AG09309 (cell line): ENCODE data around the gene ATP23.
A peak's percentile ranks its signal among the peaks of the same experiment; 100 is the strongest.

Experiments
- DNase-seq: peaks from one replicate; pipeline ENCODE4 v3.0.0-alpha.2; 2010; ENCODE audit warnings: low read depth
- H3K4me3 ChIP-seq: 2 replicates; pipeline ENCODE4 v1.5.1; 2011; ENCODE audit warnings: mild to moderate bottlenecking, low read depth, low read length, moderate library complexity; ENCODE audit not compliant: control insufficient read depth
- CTCF ChIP-seq: IDR thresholded peaks from 2 replicates; pipeline ENCODE4 v1.5.1; 2011; ENCODE audit warnings: mild to moderate bottlenecking, low read depth, low read length, inconsistent platforms; ENCODE audit not compliant: insufficient read depth, control insufficient read depth; ENCODE audit errors: missing control alignments

The ATP23 gene

GRCh38 chr12:57935331-57935730, 6.0 kb upstream of the ATP23 start:
- no peak for TF ChIP-seq CTCF
- DNase-seq = no peak
- H3K4me3 ChIP-seq = peak overlapping the region; percentile 61

- H3K4me3 ChIP-seq = peak overlapping the region; percentile 61
- peak; percentile 62 for DNase-seq
- no peak for TF ChIP-seq CTCF
Measured at GRCh38 chr12:57935839-57936512, 5.4 kb upstream of the ATP23 start.

GRCh38 chr12:57936513-57936883, 4.9 kb upstream of the ATP23 start:
- no peak for TF ChIP-seq CTCF
- peak overlapping the region; percentile 61 for H3K4me3 ChIP-seq

GRCh38 chr12:57939291-57939690, 2.1 kb upstream of the ATP23 start:
- H3K4me3 ChIP-seq = no peak overlapping the region
- DNase-seq = no peak
- TF ChIP-seq CTCF = no peak

More at GRCh38 chr12:57936513-57936883, 4.9 kb upstream of the ATP23 start:
- no peak for DNase-seq

GRCh38 chr12:57940052-57940914, 1.1 kb upstream of the ATP23 start:
- no peak for DNase-seq
- TF ChIP-seq CTCF = no peak
- H3K4me3 ChIP-seq = peak overlapping the region; percentile 58

- no peak for DNase-seq
- TF ChIP-seq CTCF = no peak
- H3K4me3 ChIP-seq = peak overlapping the region; percentile 58
Measured at GRCh38 chr12:57940915-57941164, 527 bp upstream of the ATP23 start.
